ENCODE measurements around the gene ERC2. TPM values are rescaled to one million over a fixed set of nuclear protein-coding genes. Genes with fewer than 3 reads are reported as not detected.

The ERC2 gene
- total RNA-seq, 1 donor from 2014 or later, result 0.76 TPM

DNA sequence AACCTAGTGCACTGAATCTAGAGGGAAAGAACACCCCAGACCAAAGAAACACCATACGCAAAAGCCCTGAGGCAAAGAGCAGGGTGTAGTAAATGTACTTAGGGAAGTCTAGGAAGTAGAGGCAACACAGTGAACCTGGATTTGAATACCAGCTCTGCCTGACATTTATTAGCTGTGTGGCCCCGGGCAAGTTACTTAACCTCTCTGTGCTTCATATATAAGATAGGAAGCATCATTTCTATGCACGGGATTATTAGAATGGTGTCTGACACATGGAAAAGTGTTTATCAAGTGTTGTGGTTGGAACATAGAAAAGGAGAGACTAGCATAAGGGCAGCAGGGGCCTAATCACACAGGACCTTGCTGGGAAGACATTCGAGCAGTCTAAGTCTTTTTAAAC lies 132.2 kb downstream of the ERC2 start:
- intact Hi-C loops (cut with DNase I), result no loop called here

DNA sequence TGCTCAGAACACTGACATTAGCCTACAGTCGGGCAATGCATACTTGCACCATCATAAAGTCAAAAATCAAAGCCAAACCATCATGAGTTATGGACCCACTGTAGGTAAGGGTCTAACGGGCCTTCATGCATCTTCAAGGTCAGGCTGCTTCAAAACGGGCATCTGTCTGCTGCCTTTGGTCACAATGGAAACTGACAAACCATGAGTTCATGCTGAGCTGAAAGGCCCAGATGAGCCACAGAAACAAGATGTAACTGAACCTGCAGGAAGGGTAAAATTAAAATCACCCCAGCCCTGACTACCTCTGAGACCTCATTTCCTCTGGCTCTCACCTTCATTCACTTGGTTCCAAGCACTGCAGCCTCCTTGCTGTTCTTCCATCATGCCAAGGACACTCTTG lies 143.8 kb downstream of the ERC2 start:
- intact Hi-C loops (cut with DNase I), result no loop called here
- no peak for DNase-seq (ENCODE audit: missing footprints)
- ATAC-seq, result no peak

More for the DNA sequence above, 132.2 kb downstream of the ERC2 start:
- no peak for DNase-seq (ENCODE audit: missing footprints)
- ATAC-seq, result no peak

DNA sequence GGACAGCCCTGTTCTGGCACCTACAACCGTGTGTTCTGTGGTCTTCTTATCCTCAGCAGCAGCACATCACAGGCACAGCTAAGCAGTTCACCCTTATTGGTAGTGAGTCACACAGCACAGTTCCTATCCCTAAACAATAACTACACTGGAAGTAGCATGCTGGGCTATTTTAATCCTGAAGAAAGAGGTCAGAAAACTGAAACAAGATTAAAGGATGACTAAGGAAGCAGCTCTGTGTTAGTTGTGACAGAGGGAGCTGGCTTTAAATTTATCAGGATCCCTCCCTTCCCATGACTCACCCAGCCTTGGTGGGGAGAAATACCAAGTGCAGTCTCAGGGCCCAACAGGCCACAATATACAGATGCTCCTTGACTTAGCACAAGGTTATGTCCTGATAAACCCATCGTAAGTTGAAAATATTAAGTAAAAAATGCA lies 144.3 kb downstream of the ERC2 start:
- DNase-seq (ENCODE audit: missing footprints), result no peak
- intact Hi-C loops (cut with DNase I), result no loop called here
- peak; percentile 47 for ATAC-seq

DNA sequence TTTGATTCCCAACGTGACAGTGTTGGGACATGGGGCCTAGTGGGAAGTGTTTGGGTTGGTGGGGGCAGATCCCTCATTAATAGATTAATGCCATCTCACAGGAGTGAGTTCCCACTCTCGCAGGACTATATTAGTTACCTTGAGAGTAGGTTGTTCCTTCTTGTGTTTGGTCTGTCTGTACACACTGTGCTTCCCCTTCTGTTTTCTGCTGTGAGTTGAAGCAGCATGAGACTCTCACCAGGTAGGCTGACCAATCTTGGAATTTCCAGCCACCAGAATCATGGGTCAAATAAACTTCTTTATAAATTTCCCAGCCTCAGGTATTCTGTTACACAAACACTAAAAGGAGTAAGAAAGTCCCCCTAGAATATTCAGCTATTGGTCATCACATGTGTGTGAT lies 145.4 kb downstream of the ERC2 start:
- ATAC-seq, result no peak
- DNase-seq (ENCODE audit: missing footprints), result no peak
- intact Hi-C loops (cut with DNase I), result no loop called here

DNA sequence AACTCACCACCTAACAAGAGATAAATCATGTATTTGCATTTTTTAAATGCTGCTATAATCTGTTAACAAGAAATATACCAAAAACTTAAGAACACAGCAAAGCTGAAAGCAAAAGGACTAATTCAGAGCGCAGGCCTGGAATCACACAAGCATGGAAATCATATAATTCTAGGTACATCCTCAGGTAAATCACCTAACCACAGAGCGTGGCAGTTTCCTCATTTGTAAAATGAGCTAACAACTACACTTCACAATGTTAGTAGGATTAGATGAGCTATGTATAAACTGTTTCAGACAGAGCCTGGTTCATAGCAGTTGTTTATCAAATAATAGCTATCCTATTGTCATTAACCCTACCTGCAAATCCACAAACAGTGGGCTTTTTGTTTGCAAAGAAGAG lies 146.4 kb downstream of the ERC2 start:
- DNase-seq (ENCODE audit: missing footprints) (no peak), ATAC-seq (no peak)
- intact Hi-C loops (cut with DNase I), result no loop called here

DNA sequence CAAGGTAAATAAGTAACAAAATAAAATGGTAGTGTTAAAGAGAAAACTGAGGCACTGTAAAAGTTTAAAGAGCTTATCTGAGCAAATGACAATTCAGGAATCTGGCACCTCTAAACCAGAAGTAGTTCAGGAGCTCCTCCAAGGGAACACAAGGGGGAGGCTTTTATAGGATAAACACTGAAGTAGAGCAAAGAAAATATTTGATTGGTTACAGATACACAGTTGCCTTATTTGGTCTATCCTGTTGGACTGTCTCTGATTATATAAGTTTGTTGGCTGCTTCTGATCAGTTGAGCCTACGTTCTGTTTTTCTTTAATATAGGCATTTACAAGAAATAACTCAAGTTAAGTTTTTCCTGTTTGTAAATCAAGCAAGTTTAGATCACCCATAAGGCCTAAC lies 146.9 kb downstream of the ERC2 start:
- intact Hi-C loops (cut with DNase I), result no loop called here
- DNase-seq (ENCODE audit: missing footprints) (no peak), ATAC-seq (peak; percentile 53)

DNA sequence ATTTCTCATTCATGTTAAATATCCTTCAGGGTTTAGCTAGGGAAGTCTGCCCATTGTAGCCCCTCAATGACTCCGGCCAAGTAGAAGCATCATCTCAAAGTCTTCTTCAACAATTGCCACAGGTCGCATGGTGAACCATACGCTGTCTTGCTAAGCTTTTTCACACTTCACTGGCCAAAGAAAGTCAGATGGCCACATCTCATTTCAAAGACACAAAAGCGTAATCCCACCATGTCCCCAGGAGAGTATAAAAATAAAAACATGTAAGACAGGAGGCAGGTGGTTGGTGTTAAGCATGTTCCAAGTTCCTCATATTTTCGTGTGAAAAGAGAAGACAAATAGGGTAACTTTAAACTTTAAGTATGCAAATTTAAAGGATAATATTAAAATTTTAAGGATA lies 147.4 kb downstream of the ERC2 start:
- ATAC-seq (no peak), DNase-seq (ENCODE audit: missing footprints) (no peak)
- intact Hi-C loops (cut with DNase I), result no loop called here

DNA sequence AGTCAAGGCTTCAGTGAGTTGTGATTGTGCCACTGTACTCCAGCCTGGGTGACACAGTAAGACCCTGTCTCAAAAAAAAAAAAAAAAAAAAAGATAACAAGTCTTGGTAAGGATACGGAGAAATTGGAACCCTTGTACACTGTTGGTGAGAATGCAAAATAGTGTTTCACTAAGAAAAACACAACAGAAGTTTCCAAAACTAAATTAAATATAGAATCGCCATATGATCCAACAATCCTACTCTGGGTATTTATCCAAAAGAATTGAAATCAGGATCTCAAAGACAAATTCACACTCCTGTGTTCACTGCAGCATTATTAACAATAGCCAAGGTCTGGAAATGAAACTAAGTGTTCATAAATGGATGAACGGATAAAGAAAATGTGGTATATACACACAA lies 149.4 kb downstream of the ERC2 start:
- DNase-seq (ENCODE audit: missing footprints), result no peak
- intact Hi-C loops (cut with DNase I), result no loop called here
- no peak for ATAC-seq

DNA sequence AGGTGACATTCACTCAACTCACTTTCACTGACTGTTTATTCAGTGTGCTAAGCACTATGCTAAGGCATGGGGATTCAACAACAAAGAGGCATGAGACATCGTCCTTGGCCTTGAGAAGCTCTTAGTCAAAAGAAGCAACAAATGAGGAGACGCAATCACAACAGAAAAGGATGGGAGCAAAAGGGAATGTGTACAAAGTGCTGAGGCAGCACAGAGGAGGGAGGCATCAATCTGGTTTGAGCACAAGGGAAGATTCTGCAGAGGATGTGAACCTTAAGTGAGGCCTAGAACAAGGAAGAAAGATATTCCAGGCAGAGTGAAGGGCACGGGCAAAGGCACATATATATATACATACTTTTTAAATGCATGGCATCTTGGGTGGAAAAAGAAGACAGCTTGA lies 151.3 kb downstream of the ERC2 start:
- DNase-seq (ENCODE audit: missing footprints) (no peak), ATAC-seq (no peak)
- intact Hi-C loops (cut with DNase I), result no loop called here

DNA sequence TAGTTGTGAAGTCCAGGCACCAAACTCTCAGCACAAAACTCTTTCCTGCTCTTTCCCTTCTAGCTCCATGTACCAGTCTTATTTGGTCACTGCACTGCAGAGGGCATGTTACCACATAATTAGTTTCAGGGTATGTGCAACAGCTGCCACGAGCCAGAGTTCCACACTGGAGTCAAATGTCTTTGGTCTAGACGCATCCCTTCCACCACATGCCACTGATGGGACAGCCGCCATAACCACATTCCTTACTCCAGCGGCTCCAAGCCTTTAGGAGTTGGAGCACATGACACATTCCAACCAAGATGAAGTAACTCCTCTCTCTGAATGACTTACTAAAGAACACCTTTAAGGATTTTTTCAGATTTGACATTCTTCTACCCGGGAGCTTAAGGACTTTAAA lies 153.4 kb downstream of the ERC2 start:
- DNase-seq (ENCODE audit: missing footprints) (no peak), ATAC-seq (no peak)
- intact Hi-C loops (cut with DNase I), result no loop called here

DNA sequence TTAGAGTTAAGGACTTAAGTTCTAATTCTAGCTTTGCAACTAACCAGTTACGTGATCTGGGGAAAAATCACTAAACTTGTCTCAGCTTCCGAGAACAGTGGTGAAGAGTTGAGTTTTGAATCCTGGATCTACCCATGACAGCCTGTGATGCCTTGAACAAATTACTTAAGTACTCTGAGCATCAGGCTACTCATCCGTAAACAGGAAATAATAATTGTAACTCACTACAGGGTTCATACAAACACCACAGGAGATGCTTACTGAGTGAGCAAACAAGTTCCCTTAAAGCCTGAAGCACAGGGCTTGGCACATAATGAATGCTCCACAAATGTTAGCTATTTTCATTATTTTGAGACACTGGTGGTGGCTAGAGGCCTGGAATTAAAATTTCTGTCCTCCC lies 158.8 kb downstream of the ERC2 start:
- DNase-seq (ENCODE audit: missing footprints), result no peak
- intact Hi-C loops (cut with DNase I), result no loop called here
- ATAC-seq, result no peak

DNA sequence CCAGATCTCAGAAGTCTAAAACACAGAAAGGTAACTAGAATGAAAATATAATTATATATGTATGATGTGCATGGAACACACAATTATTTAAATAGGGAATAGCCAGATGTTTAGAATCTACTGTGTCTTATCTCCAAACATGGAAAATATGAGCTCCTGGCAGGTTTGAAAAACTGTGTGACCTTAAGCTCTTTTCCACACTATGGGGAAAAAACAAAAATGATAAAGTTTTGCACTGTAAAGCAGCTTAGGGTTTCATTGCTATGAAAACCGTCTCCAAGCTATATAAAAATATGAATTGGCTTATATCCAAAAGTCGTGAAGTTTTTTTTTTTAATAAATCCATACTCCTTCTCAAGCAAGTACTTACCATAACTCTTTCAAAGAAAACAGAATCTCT lies 159.8 kb downstream of the ERC2 start:
- ATAC-seq (no peak), DNase-seq (ENCODE audit: missing footprints) (no peak)
- intact Hi-C loops (cut with DNase I), result no loop called here

DNA sequence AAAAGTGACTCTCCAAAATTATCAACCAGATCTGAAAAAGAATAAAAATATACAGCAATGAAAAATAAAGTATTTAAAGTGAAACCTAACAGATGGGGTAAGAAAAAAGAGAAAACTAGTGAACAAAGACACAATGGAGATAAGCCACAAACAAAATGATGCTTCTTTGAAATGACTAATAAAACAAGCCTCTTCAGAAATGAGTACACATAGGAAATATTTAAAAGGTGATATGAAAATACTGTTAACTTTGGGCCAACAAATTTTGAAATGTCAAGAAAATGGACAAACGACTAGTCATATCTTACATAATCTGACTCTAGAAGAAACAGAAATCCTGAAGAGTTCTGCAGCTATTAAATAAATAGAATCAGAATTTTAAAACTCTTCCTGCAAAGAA lies 164.2 kb downstream of the ERC2 start:
- no peak for ATAC-seq
- no peak for DNase-seq (ENCODE audit: missing footprints)
- intact Hi-C loops (cut with DNase I), result no loop called here

DNA sequence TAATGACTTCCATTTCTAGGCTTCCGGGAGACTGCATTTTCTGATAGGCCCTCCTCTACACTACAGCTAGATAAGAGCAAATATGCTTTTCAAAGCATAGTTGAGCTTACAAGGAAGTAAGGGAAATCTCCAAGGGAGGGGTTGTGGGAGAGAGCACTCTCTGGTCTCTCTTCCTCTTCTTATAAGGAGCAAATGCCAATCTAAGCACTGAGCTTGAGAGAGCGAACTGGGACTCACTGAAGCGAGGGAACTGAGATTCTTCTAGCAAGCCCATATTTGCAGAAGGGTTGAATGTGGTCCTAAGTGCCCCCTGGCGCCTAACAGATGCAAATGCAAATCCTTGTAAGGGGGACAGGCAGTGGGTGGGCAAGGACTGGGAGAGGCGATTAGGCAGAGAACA lies 164.8 kb downstream of the ERC2 start:
- no peak for DNase-seq (ENCODE audit: missing footprints)

DNA sequence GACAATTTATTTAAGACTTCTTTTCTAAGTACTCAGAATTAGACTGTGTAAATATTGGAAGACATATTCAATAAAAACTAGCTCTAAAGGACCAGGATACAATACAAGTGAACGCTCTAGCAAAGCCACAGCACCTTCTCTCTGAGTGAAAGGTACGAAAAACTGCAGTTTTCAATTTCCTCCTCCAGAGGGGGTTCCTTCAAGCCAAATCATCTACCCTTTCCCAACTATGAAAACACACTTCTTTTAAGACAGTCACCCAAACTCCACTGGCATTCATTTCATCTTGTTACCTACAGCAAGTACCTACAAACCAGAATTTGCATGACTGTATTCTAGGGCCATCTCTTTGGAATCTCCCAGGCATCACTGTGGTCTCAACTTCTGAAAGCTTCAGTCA lies 165.8 kb downstream of the ERC2 start:
- DNase-seq (ENCODE audit: missing footprints) (no peak), ATAC-seq (no peak)
- intact Hi-C loops (cut with DNase I), result no loop called here

More for the DNA sequence above, 164.8 kb downstream of the ERC2 start:
- peak; percentile 48 for ATAC-seq
- intact Hi-C loops (cut with DNase I), result no loop called here

DNA sequence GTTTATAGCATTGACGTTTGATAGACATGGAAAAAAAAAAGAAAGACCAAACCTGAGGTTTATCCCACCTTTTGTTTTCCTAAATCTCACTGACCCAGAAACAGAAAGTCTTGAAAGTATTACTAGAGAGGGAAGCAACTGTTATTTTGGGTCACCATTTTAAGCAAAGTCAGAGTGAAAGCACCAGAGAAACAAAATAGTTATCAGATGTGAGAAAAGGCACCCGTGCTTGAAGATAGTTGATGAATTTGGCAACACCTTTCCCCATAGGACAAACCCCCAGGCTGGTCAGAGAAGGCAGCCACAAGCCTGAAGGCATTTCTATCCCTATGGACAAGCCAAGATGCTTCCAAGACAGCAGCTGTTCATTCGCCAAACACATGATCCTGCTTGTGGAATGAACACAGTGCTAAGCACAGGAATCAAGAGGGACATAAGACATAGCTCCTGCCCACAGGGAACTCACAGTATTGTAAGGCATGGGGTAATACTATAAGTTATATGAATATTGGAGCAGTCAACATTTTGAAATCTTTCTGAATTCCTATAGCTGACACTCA lies 170.9 kb downstream of the ERC2 start:
- intact Hi-C loops (cut with DNase I), result no loop called here
- DNase-seq (ENCODE audit: missing footprints), result no peak
- no peak for ATAC-seq

DNA sequence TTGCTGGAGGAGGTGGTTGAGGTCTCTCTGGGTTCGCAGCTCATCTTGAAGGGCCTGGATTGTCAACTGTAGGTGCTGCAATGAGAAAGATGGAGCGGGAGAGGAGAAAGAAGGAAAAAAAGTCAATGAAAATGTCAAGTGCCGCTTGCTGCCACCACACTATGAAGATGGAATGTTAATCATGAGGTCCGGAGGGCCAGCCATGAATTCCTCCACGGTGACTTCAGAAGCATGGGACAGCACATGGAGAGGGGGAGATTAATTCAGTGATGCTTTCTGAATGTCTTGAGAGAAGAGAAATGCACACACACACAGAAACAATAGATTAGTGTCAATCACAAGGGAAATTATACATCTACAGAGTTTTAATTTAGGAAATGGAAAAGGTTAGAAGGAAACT lies 171.9 kb downstream of the ERC2 start:
- ATAC-seq (no peak), DNase-seq (ENCODE audit: missing footprints) (no peak)
- intact Hi-C loops (cut with DNase I), result no loop called here

DNA sequence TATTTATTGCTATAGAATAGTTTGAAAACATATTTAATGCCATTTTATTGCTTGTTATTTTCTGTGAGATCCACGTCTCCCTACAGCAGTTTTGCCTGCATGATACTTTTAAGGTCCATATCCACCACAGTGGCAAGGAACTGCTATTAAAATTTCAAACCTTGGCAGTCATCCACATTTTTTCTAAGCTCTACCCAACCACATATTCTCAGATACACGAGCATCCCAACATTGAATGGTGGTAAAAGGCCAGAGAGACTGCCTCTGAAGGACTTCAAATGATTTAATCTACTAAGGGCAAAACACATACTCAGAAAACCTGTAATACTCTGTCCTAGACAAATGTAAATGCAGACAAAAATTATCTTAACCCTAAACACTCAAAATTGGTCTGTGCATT lies 173.1 kb downstream of the ERC2 start:
- ATAC-seq (no peak), DNase-seq (ENCODE audit: missing footprints) (no peak)
- intact Hi-C loops (cut with DNase I), result no loop called here

DNA sequence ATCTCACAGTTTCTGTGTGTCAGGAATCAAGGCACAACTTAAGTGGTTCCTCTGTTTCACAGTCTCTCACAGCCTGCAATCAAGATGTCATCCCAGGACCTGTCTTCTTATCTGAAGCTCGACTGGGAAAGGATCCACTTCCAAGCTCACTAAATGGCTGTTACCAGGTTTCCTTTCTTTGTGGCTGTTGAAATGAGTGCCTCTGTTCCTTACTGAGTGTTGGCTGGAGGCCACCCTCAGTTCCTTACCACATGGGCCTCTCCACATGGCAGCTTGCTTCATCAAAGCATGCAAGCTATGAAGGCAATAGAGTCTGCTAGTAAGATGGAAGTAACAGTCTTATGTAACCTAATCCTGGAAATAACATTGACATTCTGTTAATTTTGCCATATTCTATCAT lies 174.0 kb downstream of the ERC2 start:
- intact Hi-C loops (cut with DNase I), result no loop called here
- ATAC-seq (no peak), DNase-seq (ENCODE audit: missing footprints) (no peak)

DNA sequence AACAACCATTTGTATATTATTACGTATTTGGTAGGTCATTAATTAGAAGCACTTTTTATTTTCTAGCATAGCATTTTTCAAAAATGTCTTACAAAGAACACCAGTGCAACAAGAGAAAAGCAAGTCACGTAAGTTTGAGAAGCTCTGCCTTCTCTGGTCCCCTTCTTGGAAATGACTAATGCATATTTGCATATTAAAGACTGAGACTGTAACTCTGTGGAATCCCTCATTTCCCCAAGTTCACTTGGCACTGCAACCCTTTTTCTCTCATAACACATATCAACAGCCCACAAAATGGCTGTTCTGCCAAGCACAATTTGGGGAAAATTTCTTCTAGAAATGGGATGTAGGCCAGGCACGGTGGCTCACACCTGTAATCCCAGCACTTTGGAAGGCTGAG lies 176.3 kb downstream of the ERC2 start:
- no peak for ATAC-seq
- intact Hi-C loops (cut with DNase I), result no loop called here
- DNase-seq (ENCODE audit: missing footprints), result no peak

DNA sequence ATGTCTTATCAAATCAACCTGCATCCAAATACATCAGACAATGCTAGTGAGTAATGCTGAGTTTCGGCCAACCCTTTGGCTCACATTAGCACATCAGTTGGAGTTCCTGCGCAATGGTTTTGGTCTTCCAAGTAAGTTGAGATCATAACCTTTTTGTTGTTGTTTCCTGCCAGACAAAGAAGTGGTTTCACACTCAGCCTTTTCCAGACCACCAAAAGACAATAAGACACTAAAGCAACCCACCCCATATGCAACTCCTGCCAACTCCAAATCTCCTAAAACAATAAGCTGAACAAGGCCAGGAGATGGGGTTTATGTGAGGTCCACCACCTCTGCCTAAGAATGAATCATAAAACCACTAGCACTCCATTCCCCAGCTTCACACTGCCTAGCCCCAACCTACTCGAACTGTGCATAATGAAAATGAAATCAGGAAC lies 177.0 kb downstream of the ERC2 start:
- intact Hi-C loops (cut with DNase I), result no loop called here
- ATAC-seq (no peak), DNase-seq (ENCODE audit: missing footprints) (no peak)

DNA sequence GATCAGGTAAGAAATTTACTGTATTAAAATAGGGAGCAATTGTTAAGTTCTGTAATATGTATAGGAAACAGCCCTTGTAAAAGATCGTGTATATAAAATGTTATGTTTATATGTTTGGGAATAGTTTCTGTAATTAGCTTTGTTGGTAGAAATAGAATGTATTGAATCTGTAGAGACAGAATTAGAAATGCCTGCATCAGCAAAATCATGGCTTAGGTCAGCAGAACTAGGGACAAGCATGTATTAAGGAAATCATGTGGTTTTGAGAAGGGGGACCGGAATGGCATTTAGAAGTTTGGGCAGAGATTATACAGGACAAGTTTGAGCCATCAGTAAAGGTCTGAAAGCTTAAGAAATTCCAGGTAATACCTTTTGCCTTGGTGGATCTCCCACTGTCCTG lies 177.9 kb downstream of the ERC2 start:
- intact Hi-C loops (cut with DNase I), result no loop called here
- DNase-seq (ENCODE audit: missing footprints), result no peak

More for the DNA sequence above, 177.9 kb downstream of the ERC2 start:
- no peak for ATAC-seq

All from Right ventricle myocardium inferior (tissue), 1 donor.